NCI-H82 treated with DMSO at 0.1 percent for 48 hours (cell line): Measurements from ENCODE around the gene TFB2M.
"Not testable (repeated sequence)": the region's sequence is repeated elsewhere in the genome, so short reads cannot be mapped to it uniquely, and the experiment has no call there.

Experiments
- DNase-seq: peaks from one replicate; lab custom pipeline; 2025; ENCODE audit not compliant: unreplicated experiment; lab: John Stamatoyannopoulos, UW

TFB2M gene, protein sequence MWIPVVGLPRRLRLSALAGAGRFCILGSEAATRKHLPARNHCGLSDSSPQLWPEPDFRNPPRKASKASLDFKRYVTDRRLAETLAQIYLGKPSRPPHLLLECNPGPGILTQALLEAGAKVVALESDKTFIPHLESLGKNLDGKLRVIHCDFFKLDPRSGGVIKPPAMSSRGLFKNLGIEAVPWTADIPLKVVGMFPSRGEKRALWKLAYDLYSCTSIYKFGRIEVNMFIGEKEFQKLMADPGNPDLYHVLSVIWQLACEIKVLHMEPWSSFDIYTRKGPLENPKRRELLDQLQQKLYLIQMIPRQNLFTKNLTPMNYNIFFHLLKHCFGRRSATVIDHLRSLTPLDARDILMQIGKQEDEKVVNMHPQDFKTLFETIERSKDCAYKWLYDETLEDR

DNA sequence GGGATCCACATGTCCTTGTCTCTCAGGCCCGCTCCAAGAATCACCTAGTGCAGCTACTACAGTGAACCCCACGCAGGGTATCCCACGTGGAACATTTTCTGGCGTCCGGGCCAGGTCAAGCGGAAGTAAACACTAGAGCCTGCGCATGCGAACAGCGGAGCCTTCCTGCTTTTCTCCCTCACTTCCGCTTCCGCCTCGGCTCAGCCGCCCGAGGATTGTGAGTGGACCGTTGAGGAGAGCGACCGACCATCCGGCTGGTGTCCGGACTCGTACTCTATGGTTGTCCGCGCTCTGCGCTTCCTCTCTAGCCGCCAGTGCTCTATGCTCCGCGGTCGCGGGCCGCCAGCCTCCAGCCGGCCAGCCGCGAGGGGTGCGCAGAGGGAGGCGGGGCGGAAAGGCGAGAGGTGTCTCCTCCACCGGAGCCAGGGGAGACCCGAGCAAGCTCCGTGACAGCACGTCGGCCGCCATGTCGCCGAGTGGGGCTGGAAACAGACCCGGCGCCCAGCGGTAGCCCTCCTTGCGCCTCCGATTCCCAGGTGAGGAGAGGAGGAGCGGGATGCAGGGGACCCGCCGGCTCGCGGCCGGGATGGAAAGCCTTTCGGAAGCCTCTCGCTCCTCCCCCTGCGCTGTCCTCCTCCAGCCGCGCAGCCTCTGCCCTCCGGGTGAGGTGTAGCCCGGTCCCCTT lies at the start of gene TFB2M, which contains the start of gene CNST:
TSS of gene TFB2M (minus strand) at position 134 of the 685 bp plus-strand sequence. CDS start at position 11, 123 bp downstream.
TSS of gene CNST (plus strand) at position 329 of the 685 bp plus-strand sequence. CDS start 25,107 bp downstream, outside the sequence.
- DNase-seq: peak; percentile 99

DNA sequence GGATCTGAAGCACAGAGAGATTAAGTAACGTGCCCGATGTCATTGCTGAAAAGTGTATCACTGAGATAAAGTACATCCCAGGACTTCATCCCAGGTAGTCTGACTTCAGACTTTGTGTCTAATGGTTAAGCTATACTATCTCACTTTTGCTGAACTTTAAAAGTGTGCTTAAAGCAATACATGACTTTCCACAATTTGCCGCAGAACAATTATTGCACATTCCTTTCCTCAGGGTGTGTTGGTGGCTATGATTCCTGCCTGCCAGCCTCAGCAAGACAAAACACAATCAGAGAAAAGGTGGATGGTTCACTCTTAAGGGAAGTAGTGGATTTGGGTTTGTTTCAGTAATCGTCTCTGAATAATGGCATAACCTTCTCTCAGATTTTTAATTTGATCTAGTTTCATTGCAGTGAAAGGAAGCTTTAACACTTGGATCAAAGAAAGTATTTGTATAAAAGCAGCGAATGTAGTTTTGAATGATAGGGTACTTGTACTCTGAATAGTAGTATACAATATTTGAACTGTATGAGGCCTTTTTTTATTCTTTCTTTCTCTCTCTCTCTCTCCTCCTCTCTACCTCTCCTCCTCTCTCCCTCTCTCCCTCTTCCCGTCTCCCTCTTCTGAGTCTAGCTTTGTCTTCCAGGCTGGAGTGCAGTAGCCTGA lies 47.2 kb upstream of the TFB2M start:
- DNase-seq: peak; percentile 44

DNA sequence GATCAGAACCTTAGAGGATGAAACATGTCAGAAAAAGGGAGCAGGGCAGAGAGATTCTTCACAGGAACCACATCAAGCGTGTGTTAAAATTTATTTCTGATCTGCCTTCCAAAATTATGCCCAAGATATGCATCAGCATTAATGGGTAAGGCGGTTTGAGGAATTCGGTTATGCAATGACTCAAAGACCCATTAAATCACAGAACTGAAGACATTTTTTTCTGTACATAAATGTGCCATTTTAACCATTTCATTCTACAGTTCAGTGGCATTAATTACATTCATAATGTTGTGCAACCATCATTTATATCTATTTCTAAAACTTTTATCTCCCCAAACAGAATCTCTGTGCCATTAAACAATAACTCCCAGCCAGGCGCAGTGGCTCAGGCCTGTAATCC lies 43.6 kb upstream of the TFB2M start:
- no peak for DNase-seq

DNA sequence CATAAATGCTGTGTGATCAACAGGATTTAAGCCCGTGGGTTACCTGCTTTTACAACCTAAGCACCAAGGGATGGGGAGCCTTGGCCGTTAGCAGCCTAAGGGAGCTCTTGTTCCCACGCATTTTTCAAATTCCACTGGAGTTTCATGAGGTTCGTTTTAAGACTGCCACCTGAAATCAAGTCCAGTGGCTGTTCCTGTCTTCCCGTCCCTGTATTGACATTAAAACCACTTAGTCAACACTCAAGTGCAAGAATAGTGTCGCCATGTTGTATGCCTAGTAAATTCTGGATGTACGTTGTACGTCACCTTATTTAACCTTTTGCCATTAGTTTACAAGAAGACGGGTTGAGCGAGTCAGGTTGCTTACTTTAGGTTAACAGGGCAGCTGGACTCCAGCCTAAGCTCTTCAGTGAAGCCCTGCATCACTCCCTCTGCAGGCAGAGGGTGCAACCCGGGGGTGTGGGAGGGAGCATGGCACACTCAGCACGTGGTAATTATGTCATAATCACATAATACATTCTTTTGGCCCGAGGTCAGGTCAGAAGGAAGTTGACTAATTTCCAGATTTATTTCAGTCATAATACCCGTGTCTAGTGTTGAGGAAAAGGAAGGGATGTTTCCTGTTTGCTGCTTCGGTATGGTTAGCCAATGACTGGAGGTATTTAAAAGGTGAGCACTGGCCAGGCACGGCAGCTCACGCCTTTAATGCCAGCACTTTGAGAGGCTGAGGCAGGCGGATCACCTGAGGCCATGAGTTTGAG lies 42.7 kb upstream of the TFB2M start:
- no peak for DNase-seq

DNA sequence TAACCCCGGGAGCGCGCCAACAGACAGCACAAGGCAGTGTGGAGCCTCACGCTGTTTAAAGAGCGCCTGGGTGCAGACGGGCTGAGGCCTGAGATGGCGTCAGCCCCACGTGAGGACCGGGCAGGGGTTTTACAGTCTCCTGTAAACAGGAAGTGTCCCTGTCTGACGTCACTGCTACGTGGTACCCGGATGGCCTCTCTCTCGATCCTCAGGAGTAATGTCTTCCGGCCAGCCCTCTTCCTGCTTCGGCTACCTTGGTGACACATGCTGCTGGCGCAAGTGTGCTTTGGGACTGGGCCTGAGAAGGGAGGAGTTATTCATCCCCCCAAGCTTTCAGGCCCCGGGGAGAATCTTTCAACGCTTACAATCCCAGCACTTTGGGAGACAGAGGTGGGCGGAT lies 41.4 kb upstream of the TFB2M start:
- no peak for DNase-seq

DNA sequence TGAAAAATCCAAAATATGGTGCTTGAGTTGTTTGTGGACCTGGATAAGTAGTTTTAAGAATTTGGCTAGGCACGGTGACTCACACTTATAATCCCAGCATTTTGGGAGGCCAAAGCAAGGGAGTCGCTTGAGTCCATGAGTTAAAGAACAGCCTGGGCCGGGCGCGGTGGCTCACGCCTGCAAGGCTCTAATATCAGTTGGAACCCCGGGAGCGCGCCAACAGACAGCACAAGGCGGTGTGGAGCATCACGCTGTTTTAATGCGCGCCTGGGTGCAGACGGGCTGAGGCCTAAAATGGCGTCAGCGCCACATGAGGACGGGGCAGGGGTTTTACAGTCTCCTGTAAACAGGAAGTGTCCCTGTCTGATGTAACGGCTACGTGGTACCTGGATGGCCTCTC lies 39.2 kb upstream of the TFB2M start:
- DNase-seq: not testable (repeated sequence)

DNA sequence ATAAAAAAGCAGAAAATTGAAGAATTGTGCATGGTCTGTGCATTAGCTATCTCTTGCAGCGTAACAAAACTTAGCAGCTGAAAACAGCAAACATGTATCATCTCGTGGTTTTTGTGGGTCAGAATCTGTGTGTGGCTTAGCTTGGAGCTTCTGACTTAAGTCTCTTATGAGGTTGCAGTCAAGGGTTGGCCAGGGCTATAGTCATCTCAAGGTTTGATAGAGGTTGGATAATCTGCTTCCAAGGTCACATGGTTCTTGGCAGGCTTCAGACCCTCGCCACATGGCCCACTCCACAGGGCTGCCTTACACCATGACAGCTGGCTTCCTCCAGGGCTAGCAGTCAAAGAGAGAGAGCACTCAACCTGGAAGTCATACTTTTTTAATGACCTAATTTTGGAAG lies 36.1 kb upstream of the TFB2M start:
- peak; percentile 63 for DNase-seq

DNA sequence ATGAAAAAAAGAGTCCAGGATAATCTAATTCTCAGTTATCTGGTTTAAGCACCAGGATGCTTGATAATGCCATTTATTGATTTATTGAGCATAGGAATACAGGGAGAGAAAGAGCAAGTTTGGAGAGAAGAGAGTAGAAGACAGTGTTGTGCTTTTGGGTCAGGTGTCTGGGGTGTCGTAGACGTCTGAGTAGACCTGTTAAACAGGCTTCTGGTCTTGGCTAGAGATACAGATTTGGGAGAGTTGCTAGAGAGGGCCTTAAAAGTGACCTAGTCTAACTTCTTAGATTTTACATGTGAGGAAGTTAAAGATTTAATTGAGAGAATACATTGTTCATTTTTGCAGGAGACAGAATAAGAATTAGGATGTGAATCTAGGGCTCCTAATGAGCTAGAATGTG lies 34.5 kb upstream of the TFB2M start:
- no peak for DNase-seq

DNA sequence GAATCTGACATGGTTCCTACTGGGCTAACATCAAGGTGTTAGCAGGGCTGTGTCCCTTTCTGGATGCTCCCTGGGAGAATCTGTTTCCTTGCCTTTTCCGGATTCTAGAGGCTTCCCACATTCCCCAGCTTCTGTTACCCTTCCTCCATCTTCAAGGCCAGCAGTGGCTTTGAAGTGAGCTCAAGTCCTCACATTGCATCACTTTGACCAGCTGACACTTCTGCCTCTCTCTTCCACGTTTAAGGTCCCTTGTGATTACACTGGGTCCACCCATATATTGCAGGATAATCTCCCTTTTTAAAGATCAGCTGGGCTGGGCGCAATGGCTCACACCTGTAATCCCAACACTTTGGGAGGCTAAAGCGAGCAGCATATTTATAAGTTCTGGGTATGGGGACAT lies 33.3 kb upstream of the TFB2M start:
- DNase-seq: no peak

DNA sequence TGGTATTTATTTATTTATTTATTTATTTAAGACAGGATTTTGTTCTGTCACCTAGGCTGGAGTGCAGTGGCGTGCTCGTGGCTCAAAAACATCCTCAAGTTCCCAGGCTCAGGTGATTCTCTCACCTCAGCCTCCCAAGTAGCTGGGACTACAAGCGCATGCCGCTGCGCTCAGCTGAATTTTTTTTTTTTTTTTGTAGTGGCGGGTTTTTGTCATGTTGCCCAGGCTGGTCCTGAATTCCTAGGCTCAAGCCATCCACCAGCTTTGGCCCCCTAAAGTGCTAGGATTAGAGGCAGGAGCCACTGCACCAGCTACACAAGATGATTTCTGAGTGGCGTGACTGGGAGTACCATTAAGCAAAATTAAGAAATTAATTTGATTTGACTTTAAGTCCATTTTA lies 31.9 kb upstream of the TFB2M start:
- no peak for DNase-seq

DNA sequence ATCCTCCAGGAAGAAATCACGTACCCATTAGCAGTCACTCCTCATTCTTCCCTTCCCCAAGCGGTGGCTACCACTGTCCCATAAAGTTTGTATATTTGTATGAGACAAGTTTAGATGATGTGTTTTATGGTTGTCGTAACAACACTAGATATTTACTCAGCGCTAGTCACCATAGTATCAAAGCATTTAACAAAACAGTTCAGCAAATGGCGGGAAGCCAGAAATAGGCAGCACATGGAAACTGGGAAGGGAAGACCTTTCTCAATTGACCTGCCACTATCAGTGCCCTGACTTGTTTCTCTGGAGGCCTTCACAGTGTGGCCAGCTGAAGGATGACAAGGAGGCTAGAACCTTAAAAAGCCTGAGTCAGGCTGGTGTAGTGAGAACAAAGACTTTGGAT lies 31.3 kb upstream of the TFB2M start:
- DNase-seq: no peak

DNA sequence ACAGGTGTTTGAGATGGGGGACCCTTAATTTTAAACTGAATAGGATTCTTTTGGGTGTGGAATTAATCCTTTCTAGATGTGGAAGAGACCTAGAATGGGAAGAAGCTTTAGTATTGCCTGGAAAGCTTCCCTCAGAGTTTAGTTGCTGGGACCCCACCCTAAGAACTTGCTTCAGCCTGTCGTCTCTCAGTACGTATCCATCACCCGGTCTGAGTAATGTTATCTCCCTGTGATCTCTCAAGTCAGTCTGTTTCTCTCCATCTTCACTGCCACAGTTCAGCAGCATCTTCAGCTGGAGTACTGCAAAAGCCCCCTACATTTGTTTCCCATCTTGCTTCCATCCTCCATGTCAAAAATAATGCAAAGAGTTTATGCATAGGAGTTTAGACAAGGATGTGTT lies 29.1 kb upstream of the TFB2M start:
- no peak for DNase-seq

DNA sequence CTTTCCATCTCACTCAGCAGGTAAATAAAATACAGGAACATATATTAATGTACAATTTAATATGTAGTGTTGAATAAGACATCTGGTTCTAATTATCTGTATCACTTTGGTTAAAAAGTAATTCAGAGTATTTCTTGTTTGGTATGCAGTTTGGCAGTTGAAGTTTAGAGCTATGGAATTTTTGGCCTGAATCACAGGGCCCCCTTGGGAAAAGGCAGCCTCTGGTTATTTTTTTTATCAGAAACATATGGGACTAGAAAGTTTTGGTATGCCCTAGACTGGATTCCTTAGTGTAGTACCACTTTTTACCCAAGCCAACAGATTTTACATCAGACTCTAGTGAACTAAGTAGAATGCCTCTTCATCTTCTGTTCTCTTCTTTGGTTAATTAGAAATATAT lies 26.6 kb upstream of the TFB2M start:
- no peak for DNase-seq

DNA sequence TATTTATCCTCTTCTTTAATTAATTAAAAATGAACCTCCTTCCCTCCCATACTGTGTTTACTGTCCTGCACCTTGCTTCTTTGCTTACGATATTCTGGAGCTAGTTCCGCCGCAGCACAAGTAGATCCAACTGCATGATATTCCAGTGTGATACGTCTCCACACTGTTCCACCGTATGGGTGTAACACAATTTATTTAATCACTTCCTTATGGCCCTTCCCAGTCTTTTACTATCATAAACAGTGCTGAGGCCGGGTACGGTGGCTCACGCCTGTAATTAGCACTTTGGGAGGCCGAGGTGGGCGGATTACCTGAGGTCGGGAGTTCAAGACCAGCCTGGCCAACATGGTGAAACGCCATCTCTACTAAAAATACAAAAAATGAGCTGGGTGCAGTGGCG lies 25.9 kb upstream of the TFB2M start:
- DNase-seq: no peak

DNA sequence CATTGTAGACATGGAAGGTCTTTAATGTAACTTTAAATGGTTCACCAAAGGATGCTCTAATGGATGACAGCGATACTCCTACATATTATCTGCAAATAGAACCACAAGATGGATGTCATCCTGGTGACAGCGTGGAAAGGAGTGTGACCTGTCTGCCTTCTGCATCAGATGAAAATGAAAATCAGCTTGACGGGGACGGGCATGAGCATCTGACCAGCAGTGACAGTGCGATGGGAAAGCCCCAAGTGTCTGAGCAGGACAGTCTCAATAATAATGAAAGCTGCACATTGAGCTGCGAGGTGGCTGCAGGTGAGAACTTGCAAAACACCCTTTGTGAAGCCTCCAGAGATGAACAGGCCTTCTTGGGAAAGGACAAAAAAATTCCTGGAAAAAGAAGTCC lies 25.4 kb upstream of the TFB2M start:
- no peak for DNase-seq

DNA sequence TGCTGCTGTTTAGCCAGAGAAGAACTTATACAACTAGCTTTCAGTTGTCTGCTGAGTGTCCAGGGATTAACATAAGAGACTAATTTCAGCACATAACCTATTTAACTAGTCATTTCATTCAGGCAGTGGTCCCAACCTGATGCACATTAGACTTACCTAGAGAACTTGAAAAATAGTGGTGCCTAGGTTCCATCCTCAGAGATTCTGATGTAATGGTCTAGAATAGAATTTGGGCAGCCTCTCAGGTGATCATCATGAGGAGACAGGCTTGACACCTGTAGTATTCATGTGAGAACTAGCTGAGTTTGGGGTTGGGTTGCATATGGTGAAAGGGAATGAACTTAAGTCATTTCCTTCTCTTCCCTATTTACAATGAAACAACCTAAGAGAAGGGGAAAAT lies 25.0 kb upstream of the TFB2M start:
- DNase-seq: no peak

DNA sequence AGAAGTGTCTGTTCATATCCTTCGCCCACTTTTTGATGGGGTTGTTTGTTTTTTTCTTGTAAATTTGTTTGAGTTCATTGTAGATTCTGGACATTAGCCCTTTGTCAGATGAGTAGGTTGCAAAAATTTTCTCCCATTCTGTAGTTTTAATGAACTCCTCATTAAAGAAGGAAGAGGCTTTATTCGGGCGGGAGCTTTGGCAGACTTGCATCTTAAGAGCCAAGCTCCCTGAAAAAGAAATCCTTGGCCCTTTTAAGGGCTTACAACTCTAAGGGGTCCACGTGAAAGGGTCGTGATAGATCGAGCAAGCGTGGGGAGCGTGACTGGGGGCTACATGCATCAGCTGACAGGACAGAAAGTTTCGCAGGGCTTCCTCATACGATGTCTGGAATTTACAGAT lies 23.9 kb upstream of the TFB2M start:
- DNase-seq: not testable (repeated sequence)

DNA sequence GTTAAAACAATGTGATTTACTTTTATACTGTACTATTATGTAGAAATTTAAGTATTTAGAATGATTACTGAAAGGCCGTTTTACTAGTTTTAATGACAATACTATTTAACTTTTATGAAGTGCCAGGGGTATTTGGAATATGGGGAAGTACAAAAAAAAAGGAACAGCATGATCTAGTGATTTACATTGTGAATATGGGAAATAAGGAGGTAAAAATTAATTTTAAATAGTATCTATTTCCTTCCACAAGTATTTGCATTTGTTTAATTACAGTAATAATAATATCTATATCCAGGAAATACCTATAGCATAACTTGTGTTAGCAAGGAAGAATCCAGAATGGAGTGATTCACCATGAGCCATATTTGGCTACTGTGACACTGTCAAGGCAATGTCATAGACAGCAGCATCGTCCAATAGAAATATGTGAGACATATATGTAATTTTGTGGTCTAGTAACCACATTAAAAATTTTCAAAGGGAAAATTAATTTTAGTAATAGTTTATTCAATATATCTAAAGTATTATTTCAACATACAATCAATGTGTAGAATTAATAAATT lies 22.2 kb upstream of the TFB2M start:
- no peak for DNase-seq

DNA sequence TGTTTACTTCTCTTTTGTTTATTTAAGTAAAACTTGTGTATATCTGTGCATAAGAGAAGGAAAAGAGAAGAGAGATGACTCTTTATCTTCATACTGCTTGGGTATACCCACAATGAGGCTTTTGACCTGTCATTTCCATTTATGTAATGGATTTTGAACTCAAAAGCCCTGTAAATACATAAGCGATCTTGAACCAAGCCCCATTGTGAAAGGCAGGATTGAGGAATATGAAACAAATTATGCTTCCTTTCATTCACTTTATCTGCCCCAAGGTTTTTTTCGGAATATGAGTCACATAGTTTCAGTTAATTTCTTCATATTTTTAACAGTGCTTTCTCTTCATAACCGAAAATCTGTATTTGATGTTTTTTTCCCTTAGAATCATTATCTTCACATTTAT lies 21.5 kb upstream of the TFB2M start:
- no peak for DNase-seq

DNA sequence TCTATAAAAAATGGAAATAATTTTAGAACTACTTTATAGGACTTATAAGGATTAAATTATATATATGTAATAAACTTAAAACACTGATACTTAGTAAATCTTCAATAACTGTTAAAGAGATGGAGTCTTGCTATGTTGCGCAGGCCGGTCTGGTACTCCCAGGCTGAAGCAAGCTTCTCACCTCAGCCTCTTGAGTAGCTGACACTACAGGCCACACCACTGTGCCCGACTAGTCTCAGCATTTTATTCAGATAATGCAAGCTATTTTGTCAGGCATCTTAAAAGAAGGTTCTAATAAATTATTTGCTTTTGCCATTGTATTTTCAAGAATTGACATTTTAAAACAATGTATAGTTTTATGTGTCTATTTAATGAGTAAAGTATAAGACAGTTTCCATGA lies 21.0 kb upstream of the TFB2M start:
- no peak for DNase-seq
